ENCODE measurements around the gene LENG9.

Gene LENG9

GRCh38 chr19:54424201-54424600 lies 39.4 kb downstream of the LENG9 start:
- no peak for DNase-seq

DNA sequence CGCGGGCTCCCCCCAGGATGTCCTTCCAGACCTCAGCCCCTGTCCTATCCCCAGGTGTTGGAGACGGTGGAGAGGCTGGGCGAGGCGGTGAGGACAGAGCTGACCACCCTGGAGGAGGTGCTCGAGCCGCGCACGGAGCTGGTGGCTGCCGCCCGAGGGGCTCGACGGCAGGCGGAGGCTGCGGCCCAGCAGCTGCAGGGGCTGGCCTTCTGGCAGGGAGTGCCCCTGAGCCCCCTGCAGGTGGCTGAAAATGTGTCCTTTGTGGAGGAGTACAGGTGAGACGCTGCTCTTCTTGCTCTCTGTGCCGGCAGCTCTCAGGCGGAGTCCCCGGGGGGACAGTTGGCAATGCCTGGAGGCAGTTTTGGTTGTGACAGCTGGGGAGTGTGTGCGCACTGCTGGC lies 41.4 kb downstream of the LENG9 start:
- no peak for DNase-seq

- DNase-seq = peak in 1 of 56 donors; percentile 44
Measured at GRCh38 chr19:54421521-54421920, 42.1 kb downstream of the LENG9 start.

- DNase-seq = peak in 2 of 56 donors; percentile 86 to 94
Measured at GRCh38 chr19:54421169-54421516, 42.4 kb downstream of the LENG9 start.

DNA sequence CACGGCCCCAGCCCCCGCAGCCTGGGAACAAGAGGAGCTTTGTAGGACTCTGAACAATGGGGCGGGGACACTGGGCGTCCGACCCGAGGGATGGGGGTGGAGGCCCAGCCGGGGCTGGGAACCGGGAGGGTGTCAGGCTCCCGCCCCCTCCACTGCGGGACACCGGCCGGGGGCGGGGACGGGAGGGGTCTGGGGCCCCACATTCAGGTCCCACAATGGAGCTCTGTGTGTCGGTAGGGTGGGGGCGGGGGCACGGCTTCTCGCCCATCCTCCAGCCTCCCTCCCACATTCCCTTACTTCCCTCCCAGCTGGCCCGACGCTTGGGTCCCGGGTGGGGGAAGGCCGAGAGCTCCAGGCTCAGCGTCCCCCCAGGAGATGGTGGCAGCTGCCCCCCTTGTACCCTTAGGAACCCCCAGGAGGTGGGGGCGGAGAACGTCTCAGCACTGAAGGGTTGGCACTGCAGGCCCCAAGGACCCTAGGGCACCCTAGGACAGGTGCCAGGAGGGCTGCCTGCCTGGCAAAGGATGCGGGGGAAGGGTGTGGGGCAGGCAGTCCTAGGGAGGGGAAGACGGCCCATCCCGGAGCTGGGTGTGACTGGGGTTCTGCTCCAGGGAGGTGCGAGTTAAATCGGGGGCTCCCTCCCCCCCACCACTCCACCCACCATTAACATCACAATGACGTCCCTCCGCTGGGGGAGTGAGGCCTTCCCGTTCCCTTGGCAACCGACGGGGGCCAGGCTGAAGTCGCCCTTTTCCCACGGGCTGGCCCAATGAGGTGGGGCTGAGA lies 43.0 kb downstream of the LENG9 start:
- peak; percentile 85 to 100 (median 97) for DNase-seq

- no peak for DNase-seq
Measured at GRCh38 chr19:54420068-54420382, 43.6 kb downstream of the LENG9 start.

- no peak for DNase-seq
Measured at GRCh38 chr19:54418930-54419800, 44.4 kb downstream of the LENG9 start.

GRCh38 chr19:54418030-54418929 lies 45.3 kb downstream of the LENG9 start:
- DNase-seq = peak in 34 of 56 donors; percentile 19 to 72 (median 52)

GRCh38 chr19:54416695-54417491 lies 46.7 kb downstream of the LENG9 start:
- DNase-seq = peak in 8 of 56 donors; percentile 20 to 53 (median 42)

- DNase-seq = peak in 4 of 56 donors; percentile 36 to 53 (median 48)
Measured at GRCh38 chr19:54415901-54416673, 47.5 kb downstream of the LENG9 start.

DNA sequence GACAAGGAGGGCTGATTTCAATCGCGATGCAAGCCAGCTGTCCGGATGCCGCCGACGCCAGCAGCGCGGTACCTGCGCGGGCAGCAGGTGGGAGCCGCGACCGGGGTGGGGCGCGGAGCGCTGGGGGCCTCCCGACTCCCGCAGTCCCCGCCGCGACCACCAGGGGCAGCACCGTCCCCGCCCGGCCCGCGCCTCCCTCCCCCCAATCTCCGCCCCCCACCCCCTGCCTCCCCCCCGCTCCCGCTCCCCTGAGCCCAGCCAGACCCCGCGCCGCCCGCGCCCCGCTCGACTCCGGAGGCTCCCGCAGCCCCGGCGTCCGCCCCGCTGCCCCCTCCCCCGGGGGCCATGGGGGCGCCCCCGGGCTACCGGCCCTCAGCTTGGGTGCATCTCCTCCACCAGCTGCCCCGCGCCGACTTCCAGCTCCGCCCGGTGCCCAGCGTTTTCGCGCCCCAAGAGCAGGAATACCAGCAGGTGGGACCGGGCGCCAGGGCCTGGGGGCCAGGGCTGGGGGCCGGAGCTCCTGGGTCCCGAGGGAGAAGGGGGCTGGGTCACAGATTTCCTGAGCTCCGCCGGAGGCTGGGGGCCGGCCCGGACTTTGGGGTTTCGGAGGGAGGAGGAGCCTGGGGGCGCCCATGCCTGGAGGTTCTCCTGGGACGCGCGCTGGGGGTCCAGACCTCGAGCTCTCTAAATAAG lies 48.2 kb downstream of the LENG9 start, which contains the start of gene TTYH1:
TSS of gene TTYH1 (plus strand) at position 257 of the 693 bp plus-strand sequence. CDS start at position 346, 89 bp downstream.
- peak in 38 of 56 donors; percentile 24 to 82 (median 54) for DNase-seq

DNA sequence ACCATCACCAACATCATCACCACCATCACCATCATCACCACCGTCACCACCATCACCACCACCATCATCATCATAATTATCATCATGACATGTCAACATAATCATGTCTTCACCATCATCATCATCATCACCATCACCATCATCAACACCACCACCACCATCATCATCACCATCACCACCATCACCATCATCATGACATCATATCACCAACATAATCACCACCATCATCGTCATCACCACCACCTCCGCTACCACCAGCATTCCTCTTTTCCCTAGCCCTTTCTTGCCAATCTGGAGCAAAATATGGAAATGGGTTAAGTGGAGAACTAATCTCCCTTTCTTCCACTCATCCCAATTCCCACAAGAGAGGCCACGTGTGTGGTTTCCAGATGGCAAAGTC lies 49.4 kb downstream of the LENG9 start:
- DNase-seq = no peak

- DNase-seq = no peak
Measured at GRCh38 chr19:54412877-54413276, 50.7 kb downstream of the LENG9 start.

All from amygdala (tissue), 56 donors.